ENCODE data around the gene OBSCN.
A peak's percentile ranks its signal among the peaks of the same experiment; 100 is the strongest.

The OBSCN gene

GRCh38 chr1:228190778-228191177 lies 17.1 kb upstream of the OBSCN start:
- DNase-seq, result no peak

- no peak for DNase-seq
Measured at GRCh38 chr1:228194436-228194835, 13.4 kb upstream of the OBSCN start.

- DNase-seq, result no peak
Measured at GRCh38 chr1:228194921-228195812, 12.7 kb upstream of the OBSCN start.

GRCh38 chr1:228197555-228198147 lies 10.2 kb upstream of the OBSCN start:
- no peak for DNase-seq

- no peak for DNase-seq
Measured at GRCh38 chr1:228198977-228199590, 8.8 kb upstream of the OBSCN start.

- no peak for DNase-seq
Measured at GRCh38 chr1:228204958-228205357, 2.9 kb upstream of the OBSCN start.

- DNase-seq, result no peak
Measured at GRCh38 chr1:228205526-228206436, 2.1 kb upstream of the OBSCN start.

- no peak for DNase-seq
Measured at GRCh38 chr1:228206582-228207351, 1.1 kb upstream of the OBSCN start.

- DNase-seq, result no peak
Measured at GRCh38 chr1:228207381-228207810, 448 bp upstream of the OBSCN start.

GRCh38 chr1:228208831-228209551 lies 1.1 kb downstream of the OBSCN start:
- no peak for DNase-seq

- no peak for DNase-seq
Measured at GRCh38 chr1:228209657-228210056, 1.8 kb downstream of the OBSCN start.

- no peak for DNase-seq
Measured at GRCh38 chr1:228210076-228210651, 2.3 kb downstream of the OBSCN start.

GRCh38 chr1:228210712-228211530 lies 3.1 kb downstream of the OBSCN start:
- no peak for DNase-seq

GRCh38 chr1:228211531-228212414 lies 3.9 kb downstream of the OBSCN start:
- no peak for DNase-seq

GRCh38 chr1:228212415-228212965 lies 4.6 kb downstream of the OBSCN start:
- DNase-seq, result no peak

GRCh38 chr1:228212966-228213844 lies 5.4 kb downstream of the OBSCN start:
- peak; percentile 94 for DNase-seq
